GM20000 (cell line): ENCODE measurements around the gene GPC6.

ENCODE experiments used
- DNase-seq: peaks from one replicate; pipeline ENCODE4 v3.0.0; 2012; ENCODE audit warnings: low spot score
- CTCF ChIP-seq: IDR thresholded peaks from 2 replicates; pipeline ENCODE4 v1.5.1; 2012; ENCODE audit warnings: mild to moderate bottlenecking, control low read depth; ENCODE audit errors: extremely low read depth, missing control alignments

The GPC6 gene

GRCh38 chr13:94050039-94050438, 823.4 kb downstream of the GPC6 start:
- no peak for TF ChIP-seq CTCF
- no peak for DNase-seq

DNA sequence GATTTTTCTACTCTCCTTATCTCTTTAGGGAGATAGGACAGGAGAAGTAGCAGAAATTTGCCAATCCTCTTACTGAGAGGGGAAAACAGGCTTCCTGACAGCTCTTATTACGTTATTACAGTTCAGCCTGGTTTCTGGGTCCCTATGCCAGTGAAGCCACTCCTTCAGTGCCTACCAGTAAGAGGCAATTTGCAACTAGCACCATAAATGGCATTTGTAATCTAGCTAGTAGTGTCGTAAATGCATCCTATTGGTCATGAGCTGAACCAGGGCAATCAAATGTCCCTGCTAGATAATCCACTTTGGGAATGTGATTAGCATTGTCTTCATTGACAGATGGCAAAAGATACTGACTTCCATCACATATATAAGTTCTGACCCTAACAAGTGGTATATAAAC, 824.1 kb downstream of the GPC6 start:
- TF ChIP-seq CTCF, result no peak
- DNase-seq, result no peak

DNA sequence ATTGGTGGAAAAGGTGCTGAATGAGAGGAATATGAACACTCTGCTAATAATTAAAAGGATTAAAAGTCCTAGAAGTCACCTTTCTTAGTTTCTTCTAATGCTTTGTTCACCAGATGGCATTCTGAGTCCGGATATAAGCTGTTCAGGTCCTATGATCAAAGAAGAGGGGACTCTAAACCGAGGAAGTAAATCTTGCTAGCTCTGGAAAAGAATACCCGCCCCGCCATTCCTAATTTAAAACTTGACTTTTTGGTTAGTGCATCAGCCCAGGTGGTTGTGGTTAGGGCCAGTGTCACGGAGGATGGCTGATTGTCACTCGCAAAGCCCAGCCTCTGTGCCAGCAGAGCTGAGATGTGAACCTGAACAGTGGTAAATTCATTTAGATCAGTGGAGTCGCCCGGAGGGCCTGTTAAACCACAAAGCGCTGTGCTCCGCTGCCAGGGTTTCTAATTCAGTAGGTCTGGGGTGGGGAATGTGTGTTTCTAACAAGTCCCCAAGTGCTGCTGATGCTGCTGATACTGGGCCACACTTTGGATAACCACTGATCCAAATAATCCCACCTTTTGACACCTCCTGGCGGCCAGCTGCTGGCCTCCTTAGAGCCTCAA, 827.5 kb downstream of the GPC6 start:
- DNase-seq, result no peak
- no peak for TF ChIP-seq CTCF

DNA sequence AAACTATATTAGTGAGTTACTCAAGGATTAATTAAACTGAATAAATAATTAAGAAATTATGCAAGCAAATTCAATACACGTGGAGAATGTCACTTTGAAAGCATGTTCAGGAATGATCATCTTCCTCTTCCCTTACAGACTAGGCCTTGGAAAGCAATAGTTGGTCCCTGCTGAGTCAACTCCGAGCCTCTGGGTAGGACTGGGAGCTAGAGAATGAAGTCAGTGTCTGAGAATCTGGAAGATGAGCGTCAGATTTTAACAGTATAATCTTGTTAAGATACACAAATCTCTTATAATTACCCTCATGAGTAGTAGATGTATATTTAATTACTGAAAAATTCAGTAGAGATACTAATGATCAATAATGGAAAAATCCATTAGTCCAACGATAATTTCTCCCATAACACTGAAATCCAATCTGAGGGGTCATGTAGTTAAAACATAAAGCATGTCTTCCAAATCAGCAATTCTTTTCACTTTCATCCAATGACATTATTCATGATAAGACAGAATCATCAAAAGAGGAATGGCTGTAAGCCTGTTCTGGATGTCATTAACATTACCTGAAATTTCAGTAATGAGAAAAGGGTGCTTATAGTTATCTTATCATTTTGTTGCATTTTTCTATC, 829.9 kb downstream of the GPC6 start:
- no peak for DNase-seq

GRCh38 chr13:94057618-94058186, 831.1 kb downstream of the GPC6 start:
- no peak for TF ChIP-seq CTCF
- DNase-seq, result no peak

More for the DNA sequence above, 829.9 kb downstream of the GPC6 start:
- no peak for TF ChIP-seq CTCF

- no peak for DNase-seq
- no peak for TF ChIP-seq CTCF
Observed at GRCh38 chr13:94058821-94059360, 832.3 kb downstream of the GPC6 start.

GRCh38 chr13:94061301-94061700, 834.7 kb downstream of the GPC6 start:
- TF ChIP-seq CTCF, result no peak
- DNase-seq, result no peak
